GM23248 (cell line): ENCODE data around the gene ISG20L2.

Experiments used
- EZH2 ChIP-seq: fragments of 200-600 bp; sonication (generic); IDR thresholded peaks from 2 replicates; pipeline ENCODE4 v1.6.1; 2018; ENCODE audit warnings: antibody characterized with exemption, mild to moderate bottlenecking; ENCODE audit not compliant: insufficient read depth, poor library complexity, severe bottlenecking
- EZH2phosphoT487 ChIP-seq: fragments of 200-600 bp; sonication (generic); IDR thresholded peaks from 2 replicates; pipeline ENCODE4 v1.6.1; 2018; ENCODE audit warnings: antibody characterized with exemption, moderate library complexity, mild to moderate bottlenecking, low read depth; ENCODE audit not compliant: insufficient read depth

DNA sequence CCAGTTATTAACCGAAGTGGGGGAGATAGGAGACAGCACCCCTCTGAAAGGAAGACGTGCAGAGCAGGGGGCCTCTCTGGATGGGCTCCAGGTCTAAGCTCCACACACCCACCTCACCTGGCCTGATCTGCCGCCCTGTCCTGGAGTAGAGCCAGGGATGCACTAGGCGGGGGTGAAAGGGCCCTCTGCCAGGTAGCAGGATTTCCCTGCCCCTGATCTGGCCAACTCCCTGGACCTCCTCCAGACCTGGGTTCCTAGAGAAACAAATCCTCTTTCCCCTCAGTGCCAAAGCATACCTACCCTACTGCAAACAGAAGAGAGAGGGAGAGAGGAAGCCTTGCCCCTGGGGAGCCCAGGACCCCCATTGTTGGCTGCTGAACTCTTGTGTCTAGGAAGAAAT is 25.2 kb downstream of the ISG20L2 start:
- TF ChIP-seq EZH2phosphoT487: no peak
- TF ChIP-seq EZH2: no peak
